Osteocyte (in vitro differentiated cells): ENCODE results near the gene AAK1. TPM values are rescaled to one million over a fixed set of nuclear protein-coding genes. Genes with fewer than 3 reads are reported as not detected.
"Not testable (repeated sequence)": the region's sequence is repeated elsewhere in the genome, so short reads cannot be mapped to it uniquely, and the experiment has no call there.

Experiments
- DNase-seq: peaks from one replicate; pipeline ENCODE4 v3.0.0; 2021; ENCODE audit warnings: mixed read lengths; ENCODE audit not compliant: unreplicated experiment; ENCODE audit errors: extremely low spot score
- H3K27ac Mint-ChIP-seq: one replicate; pipeline ENCODE4 v1.8.0; 2021; ENCODE audit warnings: mild to moderate bottlenecking, mixed read lengths; ENCODE audit not compliant: unreplicated experiment
- H3K27me3 Mint-ChIP-seq: one replicate; pipeline ENCODE4 v1.8.0; 2021; ENCODE audit warnings: mixed read lengths; ENCODE audit not compliant: unreplicated experiment
- H3K36me3 Mint-ChIP-seq: one replicate; pipeline ENCODE4 v1.8.0; 2021; ENCODE audit warnings: mixed read lengths; ENCODE audit not compliant: unreplicated experiment
- H3K4me1 Mint-ChIP-seq: one replicate; pipeline ENCODE4 v1.8.0; 2021; ENCODE audit warnings: mixed read lengths; ENCODE audit not compliant: unreplicated experiment
- H3K4me3 Mint-ChIP-seq: one replicate; pipeline ENCODE4 v1.8.0; 2021; ENCODE audit warnings: mild to moderate bottlenecking, moderate library complexity, mixed read lengths; ENCODE audit not compliant: unreplicated experiment
- H3K9me3 Mint-ChIP-seq: one replicate; pipeline ENCODE4 v1.8.0; 2021; ENCODE audit warnings: mixed read lengths; ENCODE audit not compliant: unreplicated experiment
- CTCF ChIP-seq: fragments of 200-600 bp; sonication (generic); IDR thresholded peaks from 2 replicates; pipeline ENCODE4 v1.5.0; 2021; ENCODE audit warnings: antibody characterized with exemption, mild to moderate bottlenecking, moderate library complexity
- total RNA-seq: library from RNA; stranded (reverse); gene quantifications from 2 replicates; pipeline ENCODE4 v1.2.1, GENCODE V29; 2021

AAK1 gene
- total RNA-seq, 1 donor from 2014 or later, result 66.0 TPM

- no peaks in the 10 kb centered on the region for H3K9me3 Mint-ChIP-seq
- peaks cover 13% of the 10 kb centered on the region for H3K4me1 Mint-ChIP-seq
- TF ChIP-seq CTCF, result no peak
- no peaks in the 10 kb centered on the region for H3K27me3 Mint-ChIP-seq
- no peaks in the 10 kb centered on the region for H3K36me3 Mint-ChIP-seq
- DNase-seq, result no peak
- H3K27ac Mint-ChIP-seq, result no peak overlapping the region
- H3K4me3 Mint-ChIP-seq, result no peak overlapping the region
Measured at GRCh38 chr2:69452687-69453086, 190.9 kb downstream of the AAK1 start.

GRCh38 chr2:69450735-69451416 lies 192.7 kb downstream of the AAK1 start:
- H3K36me3 Mint-ChIP-seq, result no peaks in the 10 kb centered on the region
- TF ChIP-seq CTCF, result no peak
- H3K4me1 Mint-ChIP-seq, result peaks cover 6% of the 10 kb centered on the region
- H3K4me3 Mint-ChIP-seq, result no peak overlapping the region
- no peak overlapping the region for H3K27ac Mint-ChIP-seq
- DNase-seq, result no peak
- no peaks in the 10 kb centered on the region for H3K9me3 Mint-ChIP-seq
- no peaks in the 10 kb centered on the region for H3K27me3 Mint-ChIP-seq

GRCh38 chr2:69449906-69450305 lies 193.6 kb downstream of the AAK1 start:
- no peaks in the 10 kb centered on the region for H3K27me3 Mint-ChIP-seq
- no peaks in the 10 kb centered on the region for H3K36me3 Mint-ChIP-seq
- DNase-seq, result no peak
- H3K4me1 Mint-ChIP-seq, result peaks cover 3% of the 10 kb centered on the region
- no peak overlapping the region for H3K4me3 Mint-ChIP-seq
- no peaks in the 10 kb centered on the region for H3K9me3 Mint-ChIP-seq
- H3K27ac Mint-ChIP-seq, result no peak overlapping the region
- no peak for TF ChIP-seq CTCF

- not testable (repeated sequence) for H3K4me3 Mint-ChIP-seq, DNase-seq, H3K4me1 Mint-ChIP-seq, H3K36me3 Mint-ChIP-seq, H3K9me3 Mint-ChIP-seq, H3K27ac Mint-ChIP-seq, H3K27me3 Mint-ChIP-seq
Measured at GRCh38 chr2:69443673-69444072, 199.9 kb downstream of the AAK1 start.

GRCh38 chr2:69439499-69439898 lies 204.0 kb downstream of the AAK1 start:
- not testable (repeated sequence) for H3K36me3 Mint-ChIP-seq, H3K27ac Mint-ChIP-seq, H3K9me3 Mint-ChIP-seq

GRCh38 chr2:69438580-69438979 lies 205.0 kb downstream of the AAK1 start:
- H3K4me1 Mint-ChIP-seq, result peaks cover 22% of the 10 kb centered on the region
- TF ChIP-seq CTCF, result no peak
- DNase-seq, result no peak
- peaks cover 2% of the 10 kb centered on the region for H3K36me3 Mint-ChIP-seq
- peak overlapping the region; percentile 15 for H3K4me3 Mint-ChIP-seq
- H3K27me3 Mint-ChIP-seq, result no peaks in the 10 kb centered on the region
- H3K27ac Mint-ChIP-seq, result peak overlapping the region; percentile 27
- H3K9me3 Mint-ChIP-seq, result no peaks in the 10 kb centered on the region

More at GRCh38 chr2:69439499-69439898, 204.0 kb downstream of the AAK1 start:
- H3K4me3 Mint-ChIP-seq, DNase-seq, H3K27me3 Mint-ChIP-seq: not testable (repeated sequence)
- H3K4me1 Mint-ChIP-seq, result peaks cover 21% of the 10 kb centered on the region
